HG03432 (cell line): ENCODE results near the gene RPS2.

Source experiments
- ATAC-seq: cut with Tn5 transposase; IDR thresholded peaks from one replicate; pipeline ENCODE4 v1.9.1; 2021; ENCODE audit warnings: mild to moderate bottlenecking, moderate library complexity; ENCODE audit not compliant: unreplicated experiment

The RPS2 gene

GRCh38 chr16:1982991-1983543 is 18.4 kb upstream of the RPS2 start:
- no peak for ATAC-seq

- ATAC-seq = no peak
Measured at GRCh38 chr16:1982013-1982433, 17.4 kb upstream of the RPS2 start.

GRCh38 chr16:1981398-1981836 is 16.8 kb upstream of the RPS2 start, which contains the start of gene NOXO1:
NOXO1 (minus strand) TSS chr16:1981469; CDS start chr16:1981179, 290 bp downstream.
- ATAC-seq = no peak

- ATAC-seq = no peak
Measured at GRCh38 chr16:1980770-1981087, 16.1 kb upstream of the RPS2 start.

- no peak for ATAC-seq
Measured at GRCh38 chr16:1980030-1980769, 15.6 kb upstream of the RPS2 start.

GRCh38 chr16:1979271-1980029 is 14.8 kb upstream of the RPS2 start:
- ATAC-seq = no peak

GRCh38 chr16:1978476-1979120 is 14.0 kb upstream of the RPS2 start:
- no peak for ATAC-seq

- no peak for ATAC-seq
Measured at GRCh38 chr16:1977875-1978268, 13.2 kb upstream of the RPS2 start.

GRCh38 chr16:1976951-1977874 is 12.6 kb upstream of the RPS2 start:
- ATAC-seq = no peak

- no peak for ATAC-seq
Measured at GRCh38 chr16:1976216-1976520, 11.5 kb upstream of the RPS2 start.

- ATAC-seq = no peak
Measured at GRCh38 chr16:1975432-1976215, 11.0 kb upstream of the RPS2 start.

GRCh38 chr16:1974157-1975070 is 9.8 kb upstream of the RPS2 start:
- no peak for ATAC-seq

GRCh38 chr16:1973461-1974156 is 9.0 kb upstream of the RPS2 start:
- no peak for ATAC-seq

- no peak for ATAC-seq
Measured at GRCh38 chr16:1972490-1972877, 7.9 kb upstream of the RPS2 start.

- ATAC-seq = peak; percentile 77
Measured at GRCh38 chr16:1971796-1972489, 7.3 kb upstream of the RPS2 start, which contains the start of gene TBL3. TBL3 (plus strand) TSS chr16:1972053; CDS start chr16:1972165, 112 bp downstream.

- ATAC-seq = no peak
Measured at GRCh38 chr16:1968146-1968953, 3.7 kb upstream of the RPS2 start.

- no peak for ATAC-seq
Measured at GRCh38 chr16:1966460-1966859, 1.8 kb upstream of the RPS2 start, which contains the start of gene RNF151. RNF151 (plus strand) TSS chr16:1966856; CDS start chr16:1966882, 26 bp downstream.
